A673 (cell line): ENCODE measurements around the gene AFF1. TPM values are rescaled to one million over a fixed set of nuclear protein-coding genes. Genes with fewer than 3 reads are reported as not detected.

ENCODE experiments used
- BruUV-seq: library from RNA; stranded (reverse); fragments of 400-500 nt; replicated peaks from 2 replicates; lab custom pipeline; 2021; lab: Mats Ljungman, UMichigan
- CTCF ChIA-PET: fragments of 300-600 bp; sonication (Branson Sonifier 250); formaldehyde crosslinking; loops from one replicate; lab custom pipeline; 2022; ENCODE audit warnings: antibody characterized with exemption; lab: Charles Lee
- POLR2A ChIA-PET: fragments of 300-600 bp; sonication (Branson Sonifier 250); formaldehyde crosslinking; loops from one replicate; lab custom pipeline; 2022; ENCODE audit warnings: antibody characterized with exemption; ENCODE audit not compliant: low non-redundant PET; lab: Charles Lee
- DNase-seq: peaks from one replicate; pipeline ENCODE4 v3.0.0-alpha.2; 2015; ENCODE audit warnings: low spot score
- H3K27ac ChIP-seq: fragments of 200-600 bp; sonication (generic); 2 replicates; pipeline ENCODE4 v1.5.1; 2016; ENCODE audit warnings: mixed run types, low read depth, mild to moderate bottlenecking, mixed read lengths, antibody characterized with exemption, low read length; ENCODE audit not compliant: poor library complexity, severe bottlenecking
- H3K27me3 ChIP-seq: fragments of 200-600 bp; sonication (generic); replicated peaks from 2 replicates; pipeline ENCODE4 v1.6.1; 2017; ENCODE audit warnings: mixed run types, low read depth, mild to moderate bottlenecking, mixed read lengths, antibody characterized with exemption, low read length; ENCODE audit not compliant: insufficient read depth, poor library complexity
- H3K36me3 ChIP-seq: fragments of 200-600 bp; sonication (generic); 2 replicates; pipeline ENCODE4 v1.6.1; 2016; ENCODE audit warnings: mixed run types, mild to moderate bottlenecking, mixed read lengths, antibody characterized with exemption, low read length; ENCODE audit not compliant: insufficient read depth, poor library complexity, severe bottlenecking
- H3K4me1 ChIP-seq: fragments of 200-600 bp; sonication (generic); 2 replicates; pipeline ENCODE4 v1.6.1; 2017; ENCODE audit warnings: mixed run types, mild to moderate bottlenecking, mixed read lengths, antibody characterized with exemption, low read length; ENCODE audit not compliant: insufficient read depth, poor library complexity, severe bottlenecking
- H3K4me3 ChIP-seq: fragments of 200-600 bp; sonication (generic); 2 replicates; pipeline ENCODE4 v1.5.1; 2016; ENCODE audit warnings: low read depth, mixed run types, mild to moderate bottlenecking, mixed read lengths, low read length; ENCODE audit not compliant: poor library complexity, severe bottlenecking
- H3K9me3 ChIP-seq: fragments of 200-600 bp; sonication (generic); 2 replicates; pipeline ENCODE4 v1.6.1; 2016; ENCODE audit warnings: mixed run types, low read depth, mild to moderate bottlenecking, mixed read lengths, antibody characterized with exemption, low read length; ENCODE audit not compliant: poor library complexity, severe bottlenecking
- CTCF ChIP-seq: fragments of 300-800, 200-600 bp; sonication (generic); conservative IDR thresholded peaks from 2 replicates; pipeline ENCODE4 v1.5.1; 2017; ENCODE audit warnings: low read depth, mild to moderate bottlenecking, antibody characterized with exemption, low read length, moderate library complexity, mixed read lengths
- EZH2 ChIP-seq: fragments of 200-600 bp; sonication (generic); IDR thresholded peaks from 2 replicates; pipeline ENCODE4 v1.6.1; 2017; ENCODE audit warnings: borderline replicate concordance, low read depth, mild to moderate bottlenecking, mixed read lengths, antibody characterized with exemption, low read length; ENCODE audit not compliant: poor library complexity, severe bottlenecking
- intact Hi-C: fragments of 100-400 bp; cut with micrococcal nuclease; formaldehyde crosslinking; loops from one replicate; pipeline ENCODE4 v1.10.0; 2022; ENCODE audit not compliant: unreplicated experiment
- total RNA-seq: library from RNA; stranded (reverse); gene quantifications from 2 replicates; pipeline ENCODE4 v1.2.3, GENCODE V29; 2021

The AFF1 gene
- total RNA-seq, 1 experiment from 2014 or later: 60.1 TPM

- H3K4me1 ChIP-seq: peaks cover 18% of the 10 kb centered on the region
- no TSS peak for BruUV-seq
- CTCF ChIA-PET: no interaction called here
These were observed 119.3 kb downstream of the AFF1 start for GRCh38 chr4:87053802-87054767.

GRCh38 chr4:87054900-87055299, 120.1 kb downstream of the AFF1 start:
- TF ChIP-seq EZH2 (no peak), CTCF (no peak)
- DNase-seq: no peak
- no peak overlapping the region for H3K27ac ChIP-seq
- BruUV-seq: no TSS peak
- no peaks in the 10 kb centered on the region for H3K9me3 ChIP-seq
- H3K4me3 ChIP-seq: no peak overlapping the region
- no peaks in the 10 kb centered on the region for H3K36me3 ChIP-seq
- H3K27me3 ChIP-seq: no peaks in the 10 kb centered on the region
- CTCF ChIA-PET: no interaction called here
- intact Hi-C loops: no loop called here
- POLR2A ChIA-PET: interaction anchor here (0.6 kb wide), 1 partner anchor 15 kb away, joined by 6 read pairs; no protein-coding TSS in a partner anchor
- H3K4me1 ChIP-seq: peaks cover 18% of the 10 kb centered on the region

More at GRCh38 chr4:87053802-87054767, 119.3 kb downstream of the AFF1 start:
- Histone ChIP-seq H3K27me3 (no peaks in the 10 kb centered on the region), H3K4me3 (no peak overlapping the region), H3K9me3 (no peaks in the 10 kb centered on the region), H3K36me3 (no peaks in the 10 kb centered on the region), H3K27ac (no peak overlapping the region)
- intact Hi-C loops: no loop called here
- no peak for TF ChIP-seq CTCF
- no peak for TF ChIP-seq EZH2
- POLR2A ChIA-PET: interaction anchor here (0.6 kb wide), 2 partner anchors 11 to 14 kb away, joined by 3 to 6 read pairs; no protein-coding TSS in a partner anchor
- DNase-seq: no peak

GRCh38 chr4:87055311-87055710, 120.5 kb downstream of the AFF1 start:
- intact Hi-C loops: no loop called here
- BruUV-seq: no TSS peak
- TF ChIP-seq CTCF (no peak), EZH2 (no peak)
- DNase-seq: no peak
- ChIA-PET CTCF (no interaction called here), POLR2A (no interaction called here)
- Histone ChIP-seq H3K27me3 (no peaks in the 10 kb centered on the region), H3K4me3 (no peak overlapping the region), H3K9me3 (no peaks in the 10 kb centered on the region), H3K27ac (no peak overlapping the region), H3K4me1 (peaks cover 18% of the 10 kb centered on the region), H3K36me3 (no peaks in the 10 kb centered on the region)
